Spleen (tissue), 11 donors: ENCODE measurements around the gene KLC1. TPM values are rescaled to one million over a fixed set of nuclear protein-coding genes. Genes with fewer than 3 reads are reported as not detected.

Source experiments
- DNase-seq: peaks from one replicate; pipeline ENCODE4 v3.0.0-alpha.2; 2020
- H3K27ac ChIP-seq, 8 donors: fragments of 200-600 bp; sonication (generic) in 7 of 8; 1 replicate in 4 of 8; 2 replicates in 4 of 8; pipeline versions ENCODE4 v1.5.0 to v1.8.0; 2016 to 2021; ENCODE audit warnings: inconsistent platforms in 4 of 8, mild to moderate bottlenecking in 4 of 8, moderate library complexity in 1 of 8
- H3K27me3 ChIP-seq, 7 donors: fragments of 200-600 bp; sonication (generic) in 6 of 7; replicated peaks in 1 of 7; 1 replicate in 4 of 7; 2 replicates in 3 of 7; pipeline versions ENCODE4 v1.5.0 to v1.8.0; 2016 to 2021; ENCODE audit warnings: inconsistent platforms in 3 of 7, mild to moderate bottlenecking in 1 of 7
- H3K36me3 ChIP-seq, 6 donors: fragments of 200-600 bp; sonication (generic) in 5 of 6; 1 replicate in 4 of 6; 2 replicates in 2 of 6; pipeline versions ENCODE4 v1.5.0 to v1.8.0; 2016 to 2021; ENCODE audit warnings: inconsistent platforms in 2 of 6
- H3K4me1 ChIP-seq, 6 donors: fragments of 200-600 bp; sonication (generic) in 5 of 6; 1 replicate in 3 of 6; 2 replicates in 3 of 6; pipeline versions ENCODE4 v1.5.0 to v1.8.0; 2016 to 2021; ENCODE audit warnings: inconsistent platforms in 3 of 6
- H3K4me3 ChIP-seq, 8 donors: fragments of 200-600 bp; sonication (generic) in 7 of 8; 1 replicate in 4 of 8; 2 replicates in 4 of 8; pipeline versions ENCODE4 v1.5.0 to v1.8.0; 2016 to 2021; ENCODE audit warnings: inconsistent platforms in 4 of 8, mild to moderate bottlenecking in 4 of 8, moderate library complexity in 2 of 8
- H3K9me3 ChIP-seq, 8 donors: fragments of 200-600 bp; sonication (generic) in 7 of 8; 1 replicate in 4 of 8; 2 replicates in 4 of 8; pipeline versions ENCODE4 v1.5.0 to v1.8.0; 2016 to 2021; ENCODE audit warnings: inconsistent platforms in 4 of 8
- POLR2A ChIP-seq, 3 donors: fragments of 450-650 bp; IDR thresholded peaks; one replicate each; pipeline ENCODE4 v1.5.1; 2017; ENCODE audit warnings: antibody characterized with exemption in 3 of 3, mild to moderate bottlenecking in 1 of 3
- POLR2AphosphoS5 ChIP-seq, 3 donors: sonication (generic); formaldehyde crosslinking; IDR thresholded peaks; one replicate each; pipeline ENCODE4 v1.5.1; 2017; ENCODE audit warnings: antibody characterized with exemption in 3 of 3
- WGBS, 5 donors: extraction: QIAGEN DNeasy Blood & Tissue Kit in 3 of 5; methylation state at CpG; one replicate each; pipeline versions ENCODE4 v1.1.5 to v1.1.7; 2013 to 2018; 5-methylcytosine and 5-hydroxymethylcytosine counted together
- intact Hi-C: fragments of 100-400 bp; cut with DNase I; formaldehyde crosslinking; loops from one replicate; pipeline ENCODE4 v1.15.0; 2023; ENCODE audit warnings: low total_unique reads
- polyA plus RNA-seq, 3 donors: library from polyadenylated mRNA; stranded (reverse); fragments of 200-250 nt; gene quantifications; one replicate each; pipeline ENCODE4 v1.2.1, GENCODE V29; 2013
- total RNA-seq, 7 donors: library from RNA; depleted of rRNA in 3 of 7; stranded (reverse); fragments of >200 nt in 3 of 7; fragmentation: NEBNext Ultra II Directional in 4 of 7; extraction: Animal tissue kit (Norgen Biotek cat#: 25700) in 4 of 7; gene quantifications; one replicate each; pipeline versions ENCODE4 v1.1.0 to v1.2.1, GENCODE V29; 2016 to 2021
- TF ChIP-seq, protein P1 (sequence below), 11 experiments: fragments of 200-600 bp in 7 of 11; fragments of 450-650 bp in 4 of 11; sonication (generic) in 4 of 11; IDR thresholded peaks in 8 of 11; conservative IDR thresholded peaks in 3 of 11; 1 replicate in 7 of 11; 2 replicates in 4 of 11; pipeline versions ENCODE4 v1.4.0 to v1.8.0; 2016 to 2021; ENCODE audit warnings: antibody characterized with exemption in 11 of 11, inconsistent platforms in 4 of 11, mild to moderate bottlenecking in 1 of 11
- donor health status: healthy with polysubstance abuse.
- donor health status: DM: no; HTN: no; CAD: no; lungs with moderate emphysema.
- donor health status: DM: no; HTN: no; CAD: no.
- donor health status: Bipolar disorder and iron deficiency.
- donor health status: healthy.
- donor health status: DM: no; HTN: no; CAD: no.
- donor health status: DM: yes; HTN: yes; CAD: no.

Gene KLC1
- total and polyA plus RNA-seq, 10 donors = 54.1 to 333 (median 226) TPM

DNA sequence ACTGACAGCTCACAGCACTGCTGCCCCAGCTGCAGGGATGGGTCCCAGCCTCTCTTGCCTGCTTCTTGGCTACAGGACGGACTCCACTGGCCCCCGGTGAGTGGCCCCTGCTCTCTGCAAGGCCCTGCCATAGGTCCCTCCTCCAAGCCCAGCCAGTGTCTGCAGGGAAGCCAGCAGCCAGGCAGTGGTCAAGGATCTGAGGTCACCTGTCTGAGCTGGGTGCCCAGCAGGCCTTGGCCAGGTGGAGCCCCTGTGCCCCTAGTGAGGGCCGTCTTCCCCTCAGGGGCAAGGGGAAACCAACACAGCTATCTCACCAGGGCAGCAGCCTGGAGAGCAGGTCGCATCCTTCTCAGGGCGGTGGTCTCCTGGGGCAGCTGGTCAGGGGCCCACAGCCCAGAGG lies 73.1 kb downstream of the KLC1 start:
- H3K36me3 ChIP-seq = peaks cover 0 to 100% (median 51%) of the 10 kb centered on the region in 6 donors
- H3K4me3 ChIP-seq = no peak overlapping the region
- peak; percentile 75 for DNase-seq
- H3K27me3 ChIP-seq = no peaks in the 10 kb centered on the region
- peak overlapping the region in 5 of 8 donors; percentile 52 to 95 (median 83) for H3K27ac ChIP-seq
- peaks cover 44 to 100% (median 90%) of the 10 kb centered on the region in 6 donors for H3K4me1 ChIP-seq
- H3K9me3 ChIP-seq = no peaks in the 10 kb centered on the region
- peak in 1 of 3 donors; percentile 67 for TF ChIP-seq POLR2AphosphoS5 (IDR thresholded peaks at IDR 0.05)
- TF ChIP-seq, protein P1, sequence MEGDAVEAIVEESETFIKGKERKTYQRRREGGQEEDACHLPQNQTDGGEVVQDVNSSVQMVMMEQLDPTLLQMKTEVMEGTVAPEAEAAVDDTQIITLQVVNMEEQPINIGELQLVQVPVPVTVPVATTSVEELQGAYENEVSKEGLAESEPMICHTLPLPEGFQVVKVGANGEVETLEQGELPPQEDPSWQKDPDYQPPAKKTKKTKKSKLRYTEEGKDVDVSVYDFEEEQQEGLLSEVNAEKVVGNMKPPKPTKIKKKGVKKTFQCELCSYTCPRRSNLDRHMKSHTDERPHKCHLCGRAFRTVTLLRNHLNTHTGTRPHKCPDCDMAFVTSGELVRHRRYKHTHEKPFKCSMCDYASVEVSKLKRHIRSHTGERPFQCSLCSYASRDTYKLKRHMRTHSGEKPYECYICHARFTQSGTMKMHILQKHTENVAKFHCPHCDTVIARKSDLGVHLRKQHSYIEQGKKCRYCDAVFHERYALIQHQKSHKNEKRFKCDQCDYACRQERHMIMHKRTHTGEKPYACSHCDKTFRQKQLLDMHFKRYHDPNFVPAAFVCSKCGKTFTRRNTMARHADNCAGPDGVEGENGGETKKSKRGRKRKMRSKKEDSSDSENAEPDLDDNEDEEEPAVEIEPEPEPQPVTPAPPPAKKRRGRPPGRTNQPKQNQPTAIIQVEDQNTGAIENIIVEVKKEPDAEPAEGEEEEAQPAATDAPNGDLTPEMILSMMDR (IDR thresholded peaks at IDR 0.05 in 8 of 11, conservative IDR thresholded peaks at IDR 0.05 in 3 of 11) = no peak
- no peak for TF ChIP-seq POLR2A (IDR thresholded peaks at IDR 0.05)
- WGBS, 5 donors = 72 to 98% (median 82%) methylated on average over 3 to 5 of the region's 5 CpGs
- intact Hi-C loops = no loop called here

- WGBS, 5 donors = 85 to 90% (median 89%) methylated on average over 28 to 29 of the region's 29 CpGs
- H3K27ac ChIP-seq = peak overlapping the region in 6 of 8 donors; percentile 80 to 95 (median 83)
- peaks cover 43 to 100% (median 86%) of the 10 kb centered on the region in 6 donors for H3K4me1 ChIP-seq
- no peak overlapping the region for H3K4me3 ChIP-seq
- intact Hi-C loops = no loop called here
- H3K36me3 ChIP-seq = peaks cover 0 to 100% (median 54%) of the 10 kb centered on the region in 6 donors
- peak; percentile 71 for DNase-seq
- H3K27me3 ChIP-seq = no peaks in the 10 kb centered on the region
- TF ChIP-seq POLR2A (IDR thresholded peaks at IDR 0.05) (no peak), POLR2AphosphoS5 (IDR thresholded peaks at IDR 0.05) (peak in 1 of 3 donors; percentile 57)
- TF ChIP-seq, protein P1 (IDR thresholded peaks at IDR 0.05 in 8 of 11, conservative IDR thresholded peaks at IDR 0.05 in 3 of 11) = no peak
- H3K9me3 ChIP-seq = no peaks in the 10 kb centered on the region
Observed at GRCh38 chr14:103702497-103703432, 73.8 kb downstream of the KLC1 start.

DNA sequence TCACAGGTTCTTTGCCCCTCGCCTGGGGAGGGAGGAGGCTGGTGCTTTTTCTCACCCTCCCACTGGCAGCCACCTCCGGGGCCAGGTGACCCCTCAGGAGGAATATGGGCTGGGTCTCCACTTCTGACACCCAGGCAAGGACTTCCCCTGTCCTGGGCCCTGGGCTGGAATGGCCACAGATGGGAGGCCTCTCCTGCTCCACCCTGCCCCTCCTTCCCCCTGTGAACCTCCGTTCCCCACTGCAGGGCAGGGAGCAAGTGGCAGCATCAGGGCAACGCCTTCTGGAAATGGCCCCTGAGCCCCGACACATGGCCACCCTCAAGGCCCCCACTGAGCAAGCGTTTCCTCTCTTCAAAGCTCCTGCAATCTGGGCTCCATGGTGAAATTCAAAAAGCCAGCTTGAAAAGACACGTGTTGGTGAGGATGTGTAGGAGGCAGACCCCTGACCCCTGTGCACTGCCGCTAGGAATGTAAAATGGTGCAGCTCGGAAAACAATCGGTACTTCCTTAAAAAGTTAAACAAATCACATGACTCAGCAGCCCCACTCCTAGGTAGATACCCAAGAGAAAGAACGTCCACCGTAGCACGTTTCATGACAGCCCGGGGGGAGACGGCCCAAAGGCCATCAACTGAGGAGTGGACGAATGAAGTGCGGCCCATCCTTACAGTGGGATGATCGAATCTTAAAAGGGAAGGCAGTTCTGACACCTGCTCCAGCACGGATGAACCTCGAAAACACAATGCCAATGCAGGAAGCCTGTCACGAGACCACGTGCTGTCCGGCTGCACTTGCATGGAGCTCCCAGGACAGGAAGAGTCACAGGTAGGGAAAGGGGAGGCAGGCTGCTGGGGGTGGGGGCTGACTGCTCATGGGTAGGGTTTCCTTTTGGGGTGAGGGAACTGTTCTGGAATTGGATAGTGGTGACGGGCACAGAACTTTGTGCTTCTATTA lies 74.7 kb downstream of the KLC1 start:
- Histone ChIP-seq H3K27ac (peak overlapping the region; percentile 31 to 95 (median 83)), H3K27me3 (no peaks in the 10 kb centered on the region), H3K36me3 (peaks cover 0 to 100% (median 53%) of the 10 kb centered on the region in 6 donors), H3K4me3 (no peak overlapping the region), H3K9me3 (no peaks in the 10 kb centered on the region), H3K4me1 (peaks cover 34 to 100% (median 86%) of the 10 kb centered on the region in 6 donors)
- TF ChIP-seq, protein P1 (IDR thresholded peaks at IDR 0.05 in 8 of 11, conservative IDR thresholded peaks at IDR 0.05 in 3 of 11) = no peak
- TF ChIP-seq POLR2A (IDR thresholded peaks at IDR 0.05) (peak in 1 of 3 donors; percentile 14), POLR2AphosphoS5 (IDR thresholded peaks at IDR 0.05) (peak; percentile 56 to 76 (median 65))
- intact Hi-C loops = no loop called here
- DNase-seq = peak; percentile 78
- WGBS, 5 donors = 57 to 70% (median 64%) methylated on average over 24 of the region's 24 CpGs
